Naive thymus-derived CD4-positive, alpha-beta T cell (primary cell): Measurements from ENCODE around the gene MEGF11. TPM values are rescaled to one million over a fixed set of nuclear protein-coding genes. Genes with fewer than 3 reads are reported as not detected.

Experiments used
- ATAC-seq: fragments of 150-1000 bp; cut with Tn5 transposase; 2 replicates; pipeline ENCODE4 v1.10.0; 2021; ENCODE audit warnings: mild to moderate bottlenecking, moderate library complexity
- CTCF ChIA-PET: fragments of 350-600 bp; sonication (Branson Sonifier 250); formaldehyde crosslinking; loops from one replicate; lab custom pipeline; 2021; ENCODE audit warnings: antibody characterized with exemption; lab: Charles Lee
- POLR2A ChIA-PET: fragments of 350-600 bp; sonication (Branson Sonifier 250); formaldehyde crosslinking; loops from one replicate; lab custom pipeline; 2021; ENCODE audit warnings: antibody characterized with exemption, inconsistent platforms; lab: Charles Lee
- DNase-seq, 9 donors: peaks; one replicate each; pipeline versions ENCODE4 v3.0.0 to v3.0.0-alpha.2; 2020 to 2022; ENCODE audit warnings: mixed read lengths in 1 of 9
- H3K27ac ChIP-seq: one replicate; pipeline ENCODE4 v1.7.0; 2013; ENCODE audit warnings: mild to moderate bottlenecking, low read depth, low read length, moderate library complexity
- H3K27me3 ChIP-seq, 2 donors: one replicate each; pipeline ENCODE4 v1.7.0; 2013; ENCODE audit warnings: low read length in 2 of 2, mild to moderate bottlenecking in 2 of 2, moderate library complexity in 2 of 2; ENCODE audit not compliant: control insufficient read depth in 2 of 2, insufficient read depth in 2 of 2
- H3K36me3 ChIP-seq, 3 experiments: 1 replicate in 2 of 3; 2 replicates in 1 of 3; pipeline ENCODE4 v1.7.0; 2013; ENCODE audit warnings: low read length in 3 of 3, mild to moderate bottlenecking in 3 of 3, moderate library complexity in 1 of 3; ENCODE audit not compliant: insufficient read depth in 3 of 3, control insufficient read depth in 2 of 3
- H3K4me1 ChIP-seq, 2 donors: one replicate each; pipeline ENCODE4 v1.7.0; 2013; ENCODE audit warnings: low read length in 2 of 2, mild to moderate bottlenecking in 2 of 2, moderate library complexity in 1 of 2; ENCODE audit not compliant: control insufficient read depth in 2 of 2, insufficient read depth in 2 of 2
- H3K4me3 ChIP-seq: 2 replicates; pipeline ENCODE4 v1.7.0; 2013; ENCODE audit warnings: mild to moderate bottlenecking, low read length
- H3K9me3 ChIP-seq, 3 experiments: 1 replicate in 2 of 3; 2 replicates in 1 of 3; pipeline ENCODE4 v1.7.0; 2013; ENCODE audit warnings: low read length in 3 of 3; ENCODE audit not compliant: control insufficient read depth in 2 of 3
- H3K27ac Mint-ChIP-seq, 9 donors: one replicate each; pipeline ENCODE4 v1.8.0; 2020 to 2022; ENCODE audit warnings: mixed read lengths in 9 of 9, mild to moderate bottlenecking in 8 of 9, moderate library complexity in 5 of 9, inconsistent platforms in 2 of 9
- H3K27me3 Mint-ChIP-seq, 5 donors: one replicate each; pipeline ENCODE4 v1.8.0; 2021 to 2022; ENCODE audit warnings: mixed read lengths in 5 of 5, mild to moderate bottlenecking in 1 of 5
- H3K36me3 Mint-ChIP-seq, 5 donors: one replicate each; pipeline ENCODE4 v1.8.0; 2020 to 2022; ENCODE audit warnings: mixed read lengths in 5 of 5, mild to moderate bottlenecking in 3 of 5, inconsistent platforms in 1 of 5
- H3K4me1 Mint-ChIP-seq, 7 donors: one replicate each; pipeline ENCODE4 v1.8.0; 2020 to 2022; ENCODE audit warnings: mixed read lengths in 7 of 7, mild to moderate bottlenecking in 3 of 7, inconsistent platforms in 1 of 7
- H3K4me3 Mint-ChIP-seq, 10 donors: one replicate each; pipeline ENCODE4 v1.8.0; 2020 to 2022; ENCODE audit warnings: mild to moderate bottlenecking in 10 of 10, mixed read lengths in 10 of 10, moderate library complexity in 6 of 10, inconsistent platforms in 2 of 10
- H3K9me3 Mint-ChIP-seq, 11 donors: one replicate each; pipeline ENCODE4 v1.8.0; 2020 to 2022; ENCODE audit warnings: mixed read lengths in 11 of 11, mild to moderate bottlenecking in 4 of 11, inconsistent platforms in 1 of 11, moderate library complexity in 1 of 11
- intact Hi-C, 2 donors: fragments of 100-400 bp; cut with micrococcal nuclease; formaldehyde crosslinking; loops; one replicate each; pipeline ENCODE4 v1.15.1; 2023
- polyA plus RNA-seq, 2 donors: library from polyadenylated mRNA; unstranded; fragments of 300-500 nt; fragmentation: Illumina TruSeq; gene quantifications; one replicate each; pipeline ENCODE4 v1.2.3, GENCODE V29; 2021
- total RNA-seq, 6 experiments: library from RNA in 5 of 6; stranded (reverse) in 5 of 6; gene quantifications; 1 replicate in 5 of 6; 2 replicates in 1 of 6; pipeline ENCODE4 v1.2.3 and lab custom pipeline; 2021 to 2026

MEGF11 gene
- total and polyA plus RNA-seq, 7 experiments from 2014 or later = 0.45 TPM; not detected in 6

DNA sequence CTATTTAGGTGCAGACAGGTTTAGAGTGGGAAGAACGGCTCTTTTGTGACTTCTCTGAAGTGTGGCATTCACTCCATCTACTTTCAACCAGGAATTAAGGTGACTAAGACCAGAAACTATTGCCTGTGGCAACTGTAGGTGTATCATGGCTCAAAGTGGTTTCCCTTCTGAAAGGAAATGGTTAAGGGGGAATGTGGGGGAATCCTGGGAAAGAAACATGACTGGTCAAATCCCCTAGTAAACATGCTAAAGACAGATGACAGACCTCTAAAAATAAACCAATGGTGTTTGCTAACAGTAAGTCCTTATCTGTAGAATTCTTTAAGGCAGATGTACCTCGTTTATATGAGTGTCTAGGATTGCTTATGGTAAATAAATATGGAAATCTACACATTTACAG lies 56.9 kb downstream of the MEGF11 start:
- Mint-ChIP-seq H3K4me3 (no peak overlapping the region), H3K36me3 (no peaks in the 10 kb centered on the region), H3K9me3 (peaks cover 0 to 2% (median 0%) of the 10 kb centered on the region in 11 donors), H3K27ac (peak overlapping the region in 1 of 9 donors; percentile 28), H3K27me3 (peaks cover 5 to 11% (median 10%) of the 10 kb centered on the region in 5 donors), H3K4me1 (no peaks in the 10 kb centered on the region)
- no peaks in the 10 kb centered on the region for H3K36me3 ChIP-seq
- DNase-seq (no peak), ATAC-seq (no peak)
- no peak overlapping the region for H3K27ac ChIP-seq
- no peaks in the 10 kb centered on the region for H3K27me3 ChIP-seq
- POLR2A ChIA-PET = no interaction called here
- CTCF ChIA-PET = no interaction called here
- intact Hi-C loops = no loop called here
- H3K4me3 ChIP-seq = no peak overlapping the region
- H3K4me1 ChIP-seq = no peaks in the 10 kb centered on the region
- H3K9me3 ChIP-seq = no peaks in the 10 kb centered on the region

DNA sequence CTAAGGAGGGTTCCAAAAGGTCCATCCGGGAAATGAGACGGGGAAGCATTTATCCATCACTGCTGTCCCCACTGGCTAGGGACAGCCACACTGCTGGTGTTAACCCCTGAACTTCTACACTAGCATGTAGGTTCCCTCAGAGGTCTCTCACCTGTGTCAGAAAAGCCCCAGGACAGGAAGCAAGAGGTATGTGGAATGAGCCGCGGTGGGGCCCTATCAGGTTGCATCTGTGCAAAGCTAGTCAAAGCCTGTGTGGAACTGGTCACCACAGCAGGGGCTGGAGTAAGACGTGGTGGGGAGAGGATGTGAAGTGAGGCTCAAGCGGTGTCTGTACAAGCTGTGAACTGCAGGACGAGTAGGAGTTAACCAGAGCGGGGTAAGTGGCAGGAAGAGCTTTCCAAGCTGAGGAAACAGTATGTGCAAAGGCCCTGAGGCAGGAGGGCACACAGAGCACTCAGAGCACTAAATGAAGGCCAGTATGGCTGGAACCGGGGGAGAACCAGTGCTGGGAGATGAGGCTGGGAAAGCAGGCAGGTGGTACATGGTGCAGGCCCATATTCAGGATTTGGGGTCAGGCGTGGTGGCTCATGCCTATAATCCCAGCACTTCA lies 57.8 kb downstream of the MEGF11 start:
- no peak overlapping the region for H3K27ac ChIP-seq
- ChIA-PET POLR2A (no interaction called here), CTCF (no interaction called here)
- H3K36me3 ChIP-seq = no peaks in the 10 kb centered on the region
- Mint-ChIP-seq H3K4me3 (no peak overlapping the region), H3K36me3 (no peaks in the 10 kb centered on the region), H3K9me3 (peaks cover 0 to 2% (median 0%) of the 10 kb centered on the region in 11 donors), H3K27me3 (peaks cover 5 to 8% (median 5%) of the 10 kb centered on the region in 5 donors), H3K4me1 (no peaks in the 10 kb centered on the region), H3K27ac (no peak overlapping the region)
- ATAC-seq = no peak
- H3K9me3 ChIP-seq = no peaks in the 10 kb centered on the region
- no peaks in the 10 kb centered on the region for H3K27me3 ChIP-seq
- H3K4me1 ChIP-seq = no peaks in the 10 kb centered on the region
- no peak overlapping the region for H3K4me3 ChIP-seq
- no peak for DNase-seq
- intact Hi-C loops = no loop called here

- Mint-ChIP-seq H3K27me3 (peaks cover 0 to 12% (median 5%) of the 10 kb centered on the region in 5 donors), H3K9me3 (no peaks in the 10 kb centered on the region), H3K36me3 (no peaks in the 10 kb centered on the region), H3K4me1 (peaks cover 0 to 1% (median 0%) of the 10 kb centered on the region in 7 donors), H3K27ac (no peak overlapping the region), H3K4me3 (no peak overlapping the region)
- DNase-seq (no peak), ATAC-seq (no peak)
- no peaks in the 10 kb centered on the region for H3K36me3 ChIP-seq
- H3K27me3 ChIP-seq = no peaks in the 10 kb centered on the region
- ChIA-PET POLR2A (no interaction called here), CTCF (no interaction called here)
- H3K9me3 ChIP-seq = no peaks in the 10 kb centered on the region
- intact Hi-C loops = loop anchor here in 1 of 2 donors (5.0 kb wide), 1 partner anchor 331 kb away; no protein-coding TSS in a partner anchor
- H3K4me3 ChIP-seq = no peak overlapping the region
- no peak overlapping the region for H3K27ac ChIP-seq
- H3K4me1 ChIP-seq = no peaks in the 10 kb centered on the region
Observed at GRCh38 chr15:66193066-66193465, 60.5 kb downstream of the MEGF11 start.

DNA sequence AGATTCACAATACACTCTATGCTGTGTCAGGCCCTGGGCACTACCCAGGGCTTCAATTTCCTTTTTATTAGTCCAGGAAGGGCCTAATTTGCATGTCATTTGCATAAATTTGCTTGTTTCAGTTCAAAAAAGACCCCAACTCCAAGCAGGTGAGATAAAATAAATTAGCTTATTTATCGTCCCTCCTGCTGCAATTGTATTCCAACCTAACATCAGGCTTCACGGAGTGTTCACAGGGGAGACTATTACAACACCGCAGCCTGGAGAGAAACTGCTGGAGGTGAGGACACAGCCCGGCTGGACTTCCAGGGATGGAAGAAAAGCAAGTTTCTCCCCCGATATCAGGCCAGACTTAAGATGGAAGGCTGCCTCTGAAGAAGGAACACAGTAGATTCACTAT lies 62.8 kb downstream of the MEGF11 start:
- ChIA-PET CTCF (interaction anchor here (0.5 kb wide), 1 partner anchor 517 kb away, joined by 3 read pairs; no protein-coding TSS in a partner anchor), POLR2A (no interaction called here)
- Mint-ChIP-seq H3K4me3 (no peak overlapping the region), H3K27me3 (peaks cover 5 to 14% (median 9%) of the 10 kb centered on the region in 5 donors), H3K4me1 (peaks cover 0 to 1% (median 0%) of the 10 kb centered on the region in 7 donors), H3K9me3 (no peaks in the 10 kb centered on the region), H3K36me3 (no peaks in the 10 kb centered on the region), H3K27ac (no peak overlapping the region)
- Histone ChIP-seq H3K4me1 (no peaks in the 10 kb centered on the region), H3K4me3 (no peak overlapping the region), H3K36me3 (no peaks in the 10 kb centered on the region), H3K27ac (no peak overlapping the region), H3K9me3 (no peaks in the 10 kb centered on the region), H3K27me3 (no peaks in the 10 kb centered on the region)
- intact Hi-C loops = loop anchor here (1.0 to 5.0 kb wide), 2 partner anchors 328 to 552 kb away; no protein-coding TSS in a partner anchor
- no peak for DNase-seq
- no peak for ATAC-seq

DNA sequence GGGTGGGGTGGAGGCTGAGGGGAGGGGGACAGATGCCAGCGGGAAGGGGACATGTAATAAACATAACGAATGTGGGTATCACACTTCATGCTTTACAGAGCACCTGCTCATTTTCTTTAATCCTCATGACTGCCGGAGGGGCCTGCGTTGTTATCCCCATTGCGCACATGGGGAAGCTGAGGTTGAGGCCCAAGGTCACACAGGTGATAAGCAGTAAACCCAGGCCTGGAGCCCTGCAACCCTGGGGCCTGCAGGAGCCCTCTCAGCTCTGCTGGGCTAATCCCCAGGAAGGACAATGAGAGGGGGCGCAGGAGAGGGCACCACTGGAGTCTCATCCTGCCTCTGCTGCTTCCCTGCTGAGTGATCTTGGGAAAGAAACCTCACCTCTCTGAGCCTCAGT lies 64.3 kb downstream of the MEGF11 start:
- H3K9me3 Mint-ChIP-seq = peaks cover 0 to 1% (median 0%) of the 10 kb centered on the region in 11 donors
- H3K36me3 ChIP-seq = no peaks in the 10 kb centered on the region
- ChIA-PET POLR2A (no interaction called here), CTCF (no interaction called here)
- H3K27ac Mint-ChIP-seq = no peak overlapping the region
- H3K4me1 Mint-ChIP-seq = peaks cover 0 to 3% (median 0%) of the 10 kb centered on the region in 7 donors
- ATAC-seq = no peak
- no peak for DNase-seq
- no peaks in the 10 kb centered on the region for H3K9me3 ChIP-seq
- peaks cover 12 to 26% (median 22%) of the 10 kb centered on the region in 5 donors for H3K27me3 Mint-ChIP-seq
- no peak overlapping the region for H3K27ac ChIP-seq
- no peaks in the 10 kb centered on the region for H3K4me1 ChIP-seq
- intact Hi-C loops = no loop called here
- no peaks in the 10 kb centered on the region for H3K36me3 Mint-ChIP-seq
- H3K4me3 Mint-ChIP-seq = no peak overlapping the region
- no peak overlapping the region for H3K4me3 ChIP-seq
- no peaks in the 10 kb centered on the region for H3K27me3 ChIP-seq

GRCh38 chr15:66188464-66188863 lies 65.1 kb downstream of the MEGF11 start:
- no peak for DNase-seq
- Mint-ChIP-seq H3K36me3 (no peaks in the 10 kb centered on the region), H3K4me1 (peaks cover 0 to 5% (median 0%) of the 10 kb centered on the region in 7 donors), H3K9me3 (peaks cover 0 to 1% (median 0%) of the 10 kb centered on the region in 11 donors), H3K27me3 (peaks cover 20 to 31% (median 24%) of the 10 kb centered on the region in 5 donors), H3K27ac (no peak overlapping the region), H3K4me3 (no peak overlapping the region)
- no peak overlapping the region for H3K4me3 ChIP-seq
- intact Hi-C loops = no loop called here
- ATAC-seq = no peak
- ChIA-PET CTCF (no interaction called here), POLR2A (no interaction called here)
- H3K27ac ChIP-seq = no peak overlapping the region
- no peaks in the 10 kb centered on the region for H3K9me3 ChIP-seq
- no peaks in the 10 kb centered on the region for H3K4me1 ChIP-seq
- H3K27me3 ChIP-seq = no peaks in the 10 kb centered on the region
- H3K36me3 ChIP-seq = no peaks in the 10 kb centered on the region

DNA sequence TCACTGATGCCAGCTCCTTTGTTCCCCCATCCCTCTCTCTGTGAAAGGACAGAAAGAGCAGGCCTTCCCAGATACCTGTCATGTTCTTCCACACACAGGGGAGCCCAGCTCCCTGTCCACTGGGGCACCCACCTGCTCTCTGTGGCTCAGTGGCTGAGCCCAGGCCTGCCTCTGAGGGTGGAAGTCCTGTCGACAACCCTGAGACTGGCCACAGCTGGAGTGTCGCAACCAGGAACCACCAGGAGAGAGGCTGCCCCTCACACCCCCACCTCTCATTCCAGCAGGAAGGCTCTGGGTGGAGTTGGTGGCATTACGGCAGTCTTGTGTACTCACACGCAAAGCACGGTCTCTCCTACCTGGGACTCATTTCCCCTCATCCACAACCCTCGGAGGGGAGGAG lies 66.3 kb downstream of the MEGF11 start:
- no peak overlapping the region for H3K4me3 Mint-ChIP-seq
- H3K4me1 Mint-ChIP-seq = peaks cover 0 to 5% (median 0%) of the 10 kb centered on the region in 7 donors
- no peaks in the 10 kb centered on the region for H3K36me3 Mint-ChIP-seq
- no peak overlapping the region for H3K27ac ChIP-seq
- CTCF ChIA-PET = no interaction called here
- H3K4me1 ChIP-seq = no peaks in the 10 kb centered on the region
- no peak overlapping the region for H3K27ac Mint-ChIP-seq
- no peak for ATAC-seq
- peaks cover 0 to 1% (median 0%) of the 10 kb centered on the region in 11 donors for H3K9me3 Mint-ChIP-seq
- no peak for DNase-seq
- H3K9me3 ChIP-seq = no peaks in the 10 kb centered on the region
- H3K36me3 ChIP-seq = no peaks in the 10 kb centered on the region
- no peak overlapping the region for H3K4me3 ChIP-seq
- POLR2A ChIA-PET = no interaction called here
- no peaks in the 10 kb centered on the region for H3K27me3 ChIP-seq
- peaks cover 17 to 34% (median 31%) of the 10 kb centered on the region in 5 donors for H3K27me3 Mint-ChIP-seq
- intact Hi-C loops = no loop called here
